ENCODE data around the gene NTNG2. TPM values are rescaled to one million over a fixed set of nuclear protein-coding genes. Genes with fewer than 3 reads are reported as not detected.
A peak's percentile ranks its signal among the peaks of the same experiment; 100 is the strongest.

The NTNG2 gene
- total RNA-seq, 1 experiment from 2014 or later, result 6.0 TPM

- H3F3A ChIP-seq (ENCODE audit: low read length, unreplicated experiment), result no peaks in the 10 kb centered on the region
- no peaks in the 10 kb centered on the region for H3K9me3 ChIP-seq (ENCODE audit: low read length)
- H3K4me3 ChIP-seq (ENCODE audit: low read length), result peak overlapping the region; percentile 68
- H3K27ac ChIP-seq (ENCODE audit: low read length), result no peak overlapping the region
- no peaks in the 10 kb centered on the region for H4K20me1 ChIP-seq (ENCODE audit: low read length)
- ChIA-PET CTCF (no interaction called here), POLR2A (ENCODE audit: unreplicated experiment) (no interaction called here)
- H3K9ac ChIP-seq (ENCODE audit: low read length), result no peak overlapping the region
- peak overlapping the region; percentile 88 for H3K4me2 ChIP-seq (ENCODE audit: low read length)
- no TSS peak for BruUV-seq (replicated peaks)
- TF ChIP-seq CTCF (conservative IDR thresholded peaks at IDR 0.05; ENCODE audit: low read depth, low read length) (no peak), EZH2phosphoT487 (IDR thresholded peaks at IDR 0.05; ENCODE audit: borderline replicate concordance, low read length) (no peak), EZH2 (IDR thresholded peaks at IDR 0.05; ENCODE audit: low read length, unreplicated experiment) (no peak)
- H3K79me2 ChIP-seq (ENCODE audit: low read length), result no peaks in the 10 kb centered on the region
- H3K36me3 ChIP-seq (ENCODE audit: low read depth, low read length), result no peaks in the 10 kb centered on the region
- H2AFZ ChIP-seq (ENCODE audit: low read length), result peak overlapping the region; percentile 69; the same call in 1 of the 2 replicates
- no peaks in the 10 kb centered on the region for H3K9me2 ChIP-seq (replicated peaks; ENCODE audit: low read length)
- DNase-seq (peak; percentile 48), ATAC-seq (peak; percentile 61)
- peaks cover 35% of the 10 kb centered on the region for H3K27me3 ChIP-seq (ENCODE audit: low read length)
- intact Hi-C loops (cut with micrococcal nuclease), result loop anchor here (5.0 to 10.0 kb wide), 2 partner anchors 86 to 174 kb away; partner anchors contain the start of gene MED27
- H3K4me1 ChIP-seq (ENCODE audit: insufficient read depth, low read length), result no peaks in the 10 kb centered on the region
Measured at GRCh38 chr9:132160802-132161742, 786 bp upstream of the NTNG2 start.

- no peaks in the 10 kb centered on the region for H3K9me2 ChIP-seq (replicated peaks; ENCODE audit: low read length)
- TF ChIP-seq EZH2phosphoT487 (IDR thresholded peaks at IDR 0.05; ENCODE audit: borderline replicate concordance, low read length) (no peak; the same call in 1 of the 2 replicates), CTCF (conservative IDR thresholded peaks at IDR 0.05; ENCODE audit: low read depth, low read length) (no peak), EZH2 (IDR thresholded peaks at IDR 0.05; ENCODE audit: low read length, unreplicated experiment) (no peak)
- ChIA-PET POLR2A (ENCODE audit: unreplicated experiment) (no interaction called here), CTCF (interaction anchor here (0.6 kb wide), 2 partner anchors 77 to 97 kb away, joined by 3 read pairs; no protein-coding TSS in a partner anchor)
- H3K79me2 ChIP-seq (ENCODE audit: low read length), result no peaks in the 10 kb centered on the region
- no peaks in the 10 kb centered on the region for H3F3A ChIP-seq (ENCODE audit: low read length, unreplicated experiment)
- H3K4me1 ChIP-seq (ENCODE audit: insufficient read depth, low read length), result no peaks in the 10 kb centered on the region
- H3K9me3 ChIP-seq (ENCODE audit: low read length), result no peaks in the 10 kb centered on the region
- ATAC-seq (no peak), DNase-seq (no peak)
- no peaks in the 10 kb centered on the region for H4K20me1 ChIP-seq (ENCODE audit: low read length)
- no TSS peak for BruUV-seq (replicated peaks)
- H3K4me3 ChIP-seq (ENCODE audit: low read length), result peak overlapping the region; percentile 67
- peak overlapping the region; percentile 82 for H3K4me2 ChIP-seq (ENCODE audit: low read length)
- H3K27ac ChIP-seq (ENCODE audit: low read length), result no peak overlapping the region
- intact Hi-C loops (cut with micrococcal nuclease), result loop anchor here (5.0 to 10.0 kb wide), 2 partner anchors 88 to 176 kb away; partner anchors contain the start of gene MED27
- no peak overlapping the region for H3K9ac ChIP-seq (ENCODE audit: low read length)
- H2AFZ ChIP-seq (ENCODE audit: low read length), result peak overlapping the region; percentile 34; the same call in 1 of the 2 replicates
- H3K27me3 ChIP-seq (ENCODE audit: low read length), result peaks cover 41% of the 10 kb centered on the region
- no peaks in the 10 kb centered on the region for H3K36me3 ChIP-seq (ENCODE audit: low read depth, low read length)
Measured at GRCh38 chr9:132162764-132163456, 1.1 kb downstream of the NTNG2 start.
